Kidney tubule cell (primary cell): ENCODE measurements around the gene RELL1.
"Not testable (repeated sequence)": the region's sequence is repeated elsewhere in the genome, so short reads cannot be mapped to it uniquely, and the experiment has no call there.

ENCODE experiments used
- DNase-seq: peaks from one replicate; pipeline ENCODE4 v3.0.0-alpha.2; 2018; ENCODE audit warnings: low spot score

Gene RELL1

DNA sequence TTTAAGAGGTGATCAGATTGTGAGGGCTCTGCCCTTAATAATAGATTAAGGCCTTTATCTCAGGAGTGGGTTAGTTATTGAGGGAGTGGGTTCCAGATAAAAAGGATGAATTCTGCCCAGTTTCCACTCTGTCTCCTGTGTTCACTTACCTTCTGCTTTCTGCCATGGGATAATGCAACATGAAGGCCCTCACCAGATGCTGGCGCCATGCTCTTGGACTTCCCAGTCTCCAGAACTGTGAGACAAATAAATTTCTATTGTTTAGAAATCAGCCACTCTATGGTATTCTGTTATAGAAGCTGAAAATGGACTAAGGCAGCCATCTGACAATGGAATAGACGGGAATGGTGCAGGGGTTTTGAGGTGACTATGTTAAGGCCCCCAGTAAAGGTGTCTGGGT, 6.9 kb upstream of the RELL1 start:
- DNase-seq: no peak

DNA sequence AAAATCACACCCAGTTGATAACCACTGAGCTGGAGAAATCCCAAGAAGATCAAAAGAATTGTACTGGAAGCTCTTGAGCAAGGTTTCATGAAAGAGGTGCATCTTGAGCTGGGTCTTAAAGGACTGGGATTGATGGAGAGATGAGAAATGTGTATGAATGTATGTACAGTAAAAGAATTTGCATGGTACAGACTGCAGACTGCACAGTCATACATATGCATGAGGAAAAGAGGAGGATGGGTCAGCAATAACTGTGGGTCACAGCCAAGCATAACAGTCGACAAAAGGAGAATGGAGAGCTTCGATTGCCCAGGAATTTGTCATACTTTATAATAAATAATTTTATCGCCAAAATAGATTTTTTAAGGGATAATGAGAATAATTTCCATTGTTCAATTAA, 4.8 kb upstream of the RELL1 start:
- no peak for DNase-seq

DNA sequence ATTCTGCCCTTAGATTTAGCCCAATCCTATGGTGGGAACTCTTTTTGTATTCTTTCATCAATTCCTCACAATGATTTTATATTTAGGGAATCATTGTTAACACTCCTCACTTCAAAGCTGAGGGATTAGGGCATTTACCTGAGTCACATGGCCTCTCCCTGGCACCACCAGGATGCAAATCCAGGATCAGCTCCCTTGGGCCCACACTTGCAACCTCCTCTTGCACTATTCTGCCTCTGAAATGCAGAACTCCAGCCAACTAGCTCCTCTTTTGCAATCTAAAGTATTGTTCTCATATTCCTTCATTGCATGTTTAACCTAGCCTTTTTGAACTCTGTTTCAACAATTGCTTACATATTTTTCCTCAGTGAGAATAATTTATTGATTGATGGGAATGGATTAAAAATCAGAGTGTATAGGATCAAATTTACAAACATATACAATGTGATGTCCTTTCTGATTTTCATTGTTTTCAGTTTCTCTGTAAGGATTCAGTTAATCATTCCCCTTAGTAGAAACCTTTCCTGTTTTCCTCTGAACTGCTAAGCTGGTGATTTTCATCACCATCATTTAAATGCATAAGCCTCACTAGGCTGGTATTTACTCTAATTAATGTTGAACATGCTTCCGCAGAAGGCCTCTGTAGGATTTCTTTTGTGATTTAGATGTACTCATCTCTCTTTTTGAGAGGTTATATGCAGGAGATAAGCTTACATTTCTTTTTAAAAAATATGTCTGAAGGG, 3.3 kb upstream of the RELL1 start:
- DNase-seq: no peak

DNA sequence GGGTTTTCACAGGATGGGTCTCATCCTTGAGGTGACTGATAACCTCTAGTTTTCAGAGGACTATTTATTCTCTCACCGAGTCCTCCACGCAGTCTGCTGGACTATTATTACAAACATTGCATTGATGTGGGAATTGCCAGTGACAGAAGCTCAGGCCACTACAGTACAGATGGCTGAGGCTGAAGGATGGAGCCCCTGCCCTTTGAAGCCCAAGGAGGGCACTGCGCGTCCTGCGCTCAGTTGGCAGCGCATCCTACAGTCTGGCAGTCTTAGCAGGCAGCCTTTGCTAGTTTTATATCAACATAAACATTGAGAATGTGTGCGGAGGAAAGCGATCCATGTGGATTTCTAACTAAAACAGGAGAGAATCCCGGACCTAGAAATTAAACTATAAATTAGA, 1.5 kb upstream of the RELL1 start:
- DNase-seq: no peak

DNA sequence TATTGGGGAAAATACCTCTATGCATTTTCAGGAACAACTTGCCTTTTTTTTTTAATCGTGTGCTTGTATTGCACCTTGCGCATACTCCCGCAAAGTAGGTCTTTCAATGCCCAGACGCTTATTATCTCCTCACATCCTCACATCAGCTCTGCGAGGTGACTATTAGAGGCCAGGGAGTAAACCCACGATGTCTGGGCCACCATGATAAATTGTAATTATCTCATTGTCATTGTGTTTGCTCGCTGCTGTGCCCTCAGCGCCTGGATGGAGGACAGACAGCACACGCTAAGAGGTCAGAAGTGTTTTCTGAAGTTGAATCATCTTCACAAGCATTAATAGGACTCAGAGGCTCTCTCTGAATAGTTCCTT, 1.0 kb upstream of the RELL1 start:
- DNase-seq: no peak

DNA sequence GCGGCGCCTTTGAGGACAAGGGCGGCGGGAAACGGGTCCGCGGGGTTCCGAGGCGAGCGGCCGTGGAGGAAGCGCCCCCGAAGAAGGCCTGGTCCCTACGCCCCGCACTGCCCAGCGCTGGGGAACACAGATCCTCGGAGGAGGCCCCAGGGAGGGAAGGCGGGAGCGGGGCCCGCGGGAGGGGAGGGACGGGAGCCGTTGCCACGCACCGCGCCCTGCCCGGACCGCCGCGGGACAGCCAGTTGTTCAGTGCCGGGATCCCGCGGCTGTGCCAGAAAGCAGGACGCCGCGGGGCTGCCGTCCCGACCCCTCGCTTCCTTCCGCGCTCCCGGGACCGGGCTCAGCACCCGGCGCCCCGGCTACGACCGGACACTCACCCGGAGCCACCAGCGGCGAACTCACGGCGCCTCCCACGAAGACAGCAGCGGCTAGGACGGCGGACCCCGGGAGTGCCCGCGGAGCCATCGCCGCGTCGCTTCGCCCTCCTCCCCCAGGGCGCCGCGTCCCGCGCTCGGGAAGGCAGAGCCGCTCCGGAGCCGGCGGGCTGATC, 278 bp downstream of the RELL1 start:
- peak; percentile 33 for DNase-seq

DNA sequence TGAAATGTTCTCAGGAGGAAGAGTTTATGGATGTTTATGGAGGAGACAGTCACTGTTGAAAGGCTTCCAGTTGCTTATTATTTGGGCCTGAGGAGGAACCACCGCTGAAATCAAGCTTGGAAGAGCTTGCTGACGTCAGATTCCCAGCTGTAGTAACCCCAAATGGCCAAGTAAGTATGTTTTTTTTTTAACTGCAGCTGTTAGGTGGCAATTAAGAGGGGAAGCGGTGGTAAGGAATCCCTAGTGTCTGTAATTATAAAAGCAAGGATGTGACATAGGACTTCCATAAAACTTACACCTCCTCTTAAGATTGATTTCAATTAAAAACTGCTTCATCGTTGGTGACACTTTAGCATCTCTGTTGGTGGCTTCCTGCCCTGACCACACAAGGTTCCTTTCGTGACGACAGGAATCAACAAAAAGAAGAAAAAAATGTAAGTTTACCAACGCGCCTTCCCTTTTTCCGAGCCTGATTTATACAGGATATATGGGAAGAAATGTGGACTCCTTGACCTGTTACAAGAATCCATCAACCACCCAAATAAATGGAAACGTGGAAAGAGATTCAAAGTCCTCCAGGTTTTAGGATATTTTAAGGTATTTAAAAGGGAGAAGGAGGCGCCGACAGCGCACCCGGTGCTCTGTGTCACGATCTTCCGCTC, 884 bp downstream of the RELL1 start:
- DNase-seq: peak; percentile 25

DNA sequence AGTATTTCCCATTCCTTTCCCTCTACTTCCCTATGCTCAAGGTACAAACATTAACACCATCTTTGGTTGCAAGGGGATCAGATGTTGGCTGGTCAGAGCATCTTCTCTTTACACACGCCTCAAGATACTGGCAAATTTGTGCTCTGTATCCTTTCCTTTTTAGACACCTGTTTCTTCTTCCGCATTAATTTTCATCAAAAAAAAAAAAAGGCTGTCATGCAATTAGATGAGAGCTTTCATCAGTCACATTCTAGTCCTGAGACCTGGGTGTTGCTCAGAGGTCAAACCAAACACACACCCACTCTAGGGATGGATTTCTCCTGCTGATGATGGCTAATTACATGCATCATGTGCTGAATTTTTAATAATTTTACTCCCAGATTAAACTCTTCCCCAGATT, 2.0 kb downstream of the RELL1 start:
- DNase-seq: no peak

DNA sequence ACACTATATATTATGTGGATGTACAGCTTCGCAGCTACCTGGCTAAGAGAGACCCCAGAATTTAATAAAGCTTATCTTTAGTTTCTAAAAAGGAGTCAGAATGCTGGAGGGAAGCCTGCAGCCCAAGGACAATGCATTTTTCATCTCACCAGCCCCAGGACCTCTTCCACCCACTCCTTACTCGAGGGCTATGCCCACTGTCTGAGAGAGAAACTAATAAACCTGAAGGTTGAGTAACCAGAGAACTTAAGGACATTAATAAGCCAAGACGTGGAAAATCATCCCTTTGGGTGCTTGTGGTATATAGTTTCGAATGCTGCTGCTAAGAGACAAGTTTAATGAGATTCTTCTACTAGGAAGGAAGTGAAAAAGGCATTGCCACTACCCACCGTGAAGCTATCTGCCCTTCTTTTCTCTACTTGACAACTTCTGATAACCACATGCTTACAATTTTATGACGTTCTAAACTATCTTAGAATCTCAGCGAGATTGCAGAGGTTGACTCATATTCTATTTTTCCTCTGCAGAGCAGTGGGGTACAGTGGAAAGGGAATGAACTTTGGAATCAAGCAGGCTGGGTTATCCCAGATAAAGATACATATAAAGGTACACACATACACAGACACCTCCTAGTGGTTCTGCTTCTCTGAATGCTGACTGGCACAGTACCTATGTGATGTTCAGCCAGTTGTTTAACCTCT, 3.3 kb downstream of the RELL1 start:
- no peak for DNase-seq

DNA sequence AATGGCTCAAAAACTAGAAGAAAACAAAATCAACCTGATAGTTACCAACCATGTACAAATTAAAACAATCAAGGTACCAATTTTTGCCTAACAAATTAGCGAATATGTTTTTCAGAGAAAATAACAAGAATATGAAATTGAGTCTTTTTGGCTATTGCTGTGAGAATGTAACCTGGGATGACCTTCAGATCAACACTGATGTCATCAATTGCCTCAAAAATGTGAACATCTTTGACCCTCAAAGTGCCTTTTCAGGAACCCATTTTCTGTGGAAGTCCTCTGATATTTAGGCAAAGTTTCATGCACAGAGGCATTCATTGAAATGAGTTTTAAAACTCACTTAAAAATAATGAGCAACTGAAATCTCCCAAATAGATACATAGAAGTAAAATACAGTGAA, 6.1 kb downstream of the RELL1 start:
- no peak for DNase-seq

DNA sequence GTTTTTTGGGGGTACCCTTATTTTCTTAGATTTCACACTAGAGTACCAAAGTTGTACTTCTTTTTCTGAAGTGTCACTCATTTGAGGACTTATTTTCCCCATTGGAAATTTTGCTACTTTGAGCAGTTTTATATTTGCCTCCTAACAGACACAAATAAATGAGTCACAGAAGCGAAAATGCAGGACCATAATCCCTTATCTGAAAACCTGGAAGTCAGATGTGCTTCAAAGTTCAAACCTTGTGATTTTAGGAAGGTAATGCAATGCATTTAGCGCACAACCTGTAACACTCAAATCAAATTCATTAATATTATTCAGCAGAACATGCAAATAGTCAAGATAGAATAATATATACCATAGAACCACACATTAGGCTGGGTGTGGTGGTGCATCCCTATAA, 6.9 kb downstream of the RELL1 start:
- DNase-seq: no peak

DNA sequence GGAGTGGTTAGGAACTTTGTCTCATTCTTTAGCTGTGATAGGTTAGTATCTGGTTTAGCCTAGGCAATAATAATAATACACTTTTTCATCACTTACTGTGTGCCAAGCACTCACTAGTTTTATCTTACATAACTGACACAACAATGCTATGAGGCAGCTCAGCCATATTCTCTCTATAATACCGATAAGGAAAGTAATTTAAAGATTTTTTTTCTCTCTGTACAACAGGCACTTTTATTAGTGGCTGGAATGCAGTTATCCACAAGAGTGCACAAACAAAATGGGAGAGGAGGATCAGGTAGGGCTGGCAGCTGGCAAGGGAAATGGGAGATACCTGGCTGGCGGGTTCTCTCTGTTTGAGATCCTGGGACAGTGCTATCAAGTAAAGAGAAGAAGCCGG, 7.6 kb downstream of the RELL1 start:
- DNase-seq: no peak

DNA sequence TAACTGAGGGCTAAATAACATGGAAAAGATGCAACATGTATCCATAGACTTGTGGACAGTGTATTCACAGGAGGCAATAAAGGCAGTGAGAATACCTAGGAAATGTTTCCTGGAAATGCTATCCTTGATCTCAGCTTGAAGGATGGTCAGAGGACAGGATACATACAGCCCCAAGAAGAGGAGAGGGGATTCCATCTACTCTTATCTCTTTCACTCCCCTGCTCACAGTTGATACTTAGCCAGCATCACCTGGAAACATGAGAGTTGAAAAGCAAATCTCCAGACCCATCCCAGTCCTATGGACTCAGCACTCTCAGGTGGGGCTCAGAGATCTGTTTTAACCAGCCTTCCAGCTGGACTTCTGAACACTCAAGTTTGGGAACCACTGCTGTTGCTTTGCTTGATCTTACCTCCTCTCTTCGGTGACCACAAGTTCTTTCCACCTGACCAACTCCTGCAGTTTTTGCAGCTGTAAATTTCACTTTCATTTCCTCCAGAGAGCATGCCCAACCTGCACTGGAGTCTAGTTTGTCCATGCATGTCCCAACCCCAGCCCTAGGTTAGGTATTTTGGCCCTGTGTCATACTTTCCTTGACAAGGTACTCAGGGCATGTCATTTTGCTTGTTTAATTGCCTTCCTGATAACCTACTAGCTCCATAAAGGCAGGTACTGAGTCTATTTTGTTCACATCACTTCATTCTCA, 10.4 kb downstream of the RELL1 start:
- peak; percentile 86 for DNase-seq

DNA sequence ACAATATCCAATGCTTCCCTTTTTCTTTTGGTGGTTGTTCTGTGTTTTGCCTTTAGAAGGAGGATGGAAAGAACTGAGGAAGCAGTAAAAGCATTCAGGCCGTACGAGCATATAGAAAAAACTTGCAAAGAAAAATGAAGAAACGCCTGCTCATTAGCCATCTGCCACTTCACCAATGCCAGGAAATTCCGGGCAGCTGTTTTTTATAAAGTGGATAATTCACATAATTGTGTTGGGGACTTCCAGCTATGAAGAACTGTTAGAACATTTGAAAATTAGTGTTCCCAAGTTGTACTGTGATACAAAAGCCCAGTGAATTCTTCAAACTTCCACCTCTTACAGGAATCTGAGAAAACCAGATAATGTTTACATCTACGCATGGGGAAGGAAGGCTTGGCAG, 11.7 kb downstream of the RELL1 start:
- DNase-seq: peak; percentile 41

DNA sequence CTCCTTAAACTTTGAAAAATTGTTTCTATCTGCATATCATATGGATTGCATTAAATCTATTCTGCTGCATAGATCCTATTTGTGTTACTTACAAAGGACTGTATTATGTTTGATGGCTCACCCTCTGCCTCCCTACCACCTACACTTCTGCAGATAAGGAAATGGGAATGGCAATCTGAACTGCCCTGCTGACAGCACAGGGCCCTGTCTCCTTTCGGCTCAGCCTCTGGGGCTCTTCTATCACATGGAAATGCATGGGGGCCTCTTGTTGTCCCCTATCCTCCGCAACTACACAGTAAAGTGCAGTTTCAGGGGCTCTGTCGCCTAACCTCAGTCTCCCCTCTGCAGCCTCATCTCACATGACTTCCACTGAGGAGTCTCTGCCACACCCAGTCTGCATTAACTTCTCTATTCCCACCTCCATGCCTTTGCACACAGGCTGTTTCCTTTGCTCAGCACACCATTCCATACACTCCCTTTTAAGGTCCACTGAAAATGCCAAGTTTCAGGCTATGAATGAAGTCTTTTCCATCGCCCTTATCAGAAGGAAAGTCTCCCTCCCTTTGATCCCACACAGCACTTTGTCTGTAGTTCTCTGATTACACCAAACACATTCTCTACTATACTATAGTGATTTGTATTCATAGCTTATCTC, 12.5 kb downstream of the RELL1 start:
- no peak for DNase-seq

DNA sequence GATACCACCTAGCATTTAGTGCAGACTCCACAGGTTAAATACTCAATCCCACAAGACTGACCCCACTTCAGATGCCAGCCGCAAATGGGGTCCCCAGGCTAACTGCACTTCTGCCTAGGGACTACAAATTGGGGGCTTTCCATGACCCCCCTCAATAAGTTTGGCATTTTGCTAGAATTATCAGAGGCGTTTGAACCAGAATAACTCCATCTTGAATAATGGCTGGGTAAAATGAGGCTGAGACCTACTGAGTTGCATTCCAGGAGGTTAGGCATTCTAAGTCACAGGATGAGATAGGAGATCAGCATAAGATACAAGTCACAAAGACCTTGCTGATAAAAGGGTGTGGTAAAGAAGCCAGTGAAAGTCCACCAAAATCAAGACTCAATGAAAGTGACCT, 15.1 kb downstream of the RELL1 start:
- no peak for DNase-seq

DNA sequence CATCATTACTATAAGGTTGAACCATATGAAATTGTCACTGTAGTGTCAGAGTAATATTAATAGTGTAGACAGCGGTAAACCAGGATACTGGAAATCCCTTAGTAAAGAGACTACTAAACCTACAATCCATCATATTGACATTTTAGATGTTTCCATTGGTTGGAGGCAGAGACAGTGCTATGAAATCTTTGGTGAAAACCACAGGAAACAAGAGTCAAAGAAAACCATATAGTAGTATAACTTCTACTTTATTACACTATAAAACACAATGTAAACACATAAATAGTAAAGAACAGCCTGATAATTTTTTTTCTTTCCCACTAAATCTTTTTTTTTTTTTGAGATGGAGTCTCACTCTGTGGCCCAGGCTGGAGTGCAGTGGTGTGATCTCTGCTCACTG, 15.9 kb downstream of the RELL1 start:
- DNase-seq: no peak

DNA sequence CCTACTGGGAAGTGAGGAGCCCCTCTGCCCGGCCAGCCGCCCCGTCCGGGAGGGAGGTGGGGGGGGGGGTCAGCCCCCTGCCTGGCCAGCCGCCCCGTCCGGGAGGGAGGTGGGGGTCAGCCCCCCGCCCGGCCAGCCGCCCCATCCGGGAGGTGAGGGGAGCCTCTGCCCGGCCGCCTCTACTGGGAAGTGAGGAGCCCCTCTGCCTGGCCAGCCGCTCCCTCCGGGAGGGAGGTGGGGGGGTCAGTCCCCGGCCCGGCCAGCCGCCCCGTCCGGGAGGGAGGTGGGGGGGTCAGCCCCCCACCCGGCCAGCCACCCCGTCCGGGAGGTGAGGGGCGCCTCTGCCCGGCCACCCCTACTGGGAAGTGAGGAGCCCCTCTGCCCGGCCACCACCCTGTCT, 17.1 kb downstream of the RELL1 start:
- DNase-seq: not testable (repeated sequence)

DNA sequence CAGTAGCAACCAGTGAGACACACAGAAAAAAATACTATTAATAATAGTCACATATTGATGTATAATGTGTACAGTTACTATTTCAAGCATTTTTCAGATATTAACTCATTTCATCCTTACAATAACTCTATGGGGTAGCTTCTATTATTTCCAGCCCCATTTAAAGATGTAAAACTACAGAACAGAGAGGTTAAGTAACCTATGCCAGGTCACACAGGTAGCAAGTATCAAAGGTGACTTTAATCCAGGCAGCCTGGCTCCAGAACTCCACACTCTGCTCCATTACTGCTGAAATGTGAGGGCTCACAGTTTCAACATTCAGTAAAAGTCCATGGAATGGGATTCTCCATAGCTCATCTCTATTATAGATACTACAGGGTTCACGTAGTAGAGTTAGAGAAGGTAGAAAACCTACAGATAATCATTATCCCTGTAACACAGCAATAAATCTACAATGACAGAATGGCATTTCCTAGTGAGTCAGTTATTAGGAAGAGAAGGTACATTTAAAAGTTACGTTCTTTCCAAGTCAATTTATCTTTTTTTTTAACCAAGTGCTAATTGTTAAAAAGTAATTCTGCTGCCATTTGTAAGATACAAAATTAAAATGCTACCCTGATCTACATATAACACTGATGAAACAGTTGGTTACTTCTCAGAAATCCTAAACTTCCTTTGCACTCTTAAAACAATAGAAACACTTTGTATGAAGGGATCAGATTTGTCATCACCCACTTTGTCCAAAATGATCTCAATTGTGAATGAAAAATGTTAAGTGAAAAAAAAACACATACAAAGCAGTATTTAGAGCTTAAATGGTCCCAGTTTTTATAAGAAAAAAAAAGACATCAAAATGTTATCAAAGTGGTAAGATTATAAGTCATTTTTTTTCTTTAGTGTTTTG, 18.7 kb downstream of the RELL1 start:
- DNase-seq: peak; percentile 41

DNA sequence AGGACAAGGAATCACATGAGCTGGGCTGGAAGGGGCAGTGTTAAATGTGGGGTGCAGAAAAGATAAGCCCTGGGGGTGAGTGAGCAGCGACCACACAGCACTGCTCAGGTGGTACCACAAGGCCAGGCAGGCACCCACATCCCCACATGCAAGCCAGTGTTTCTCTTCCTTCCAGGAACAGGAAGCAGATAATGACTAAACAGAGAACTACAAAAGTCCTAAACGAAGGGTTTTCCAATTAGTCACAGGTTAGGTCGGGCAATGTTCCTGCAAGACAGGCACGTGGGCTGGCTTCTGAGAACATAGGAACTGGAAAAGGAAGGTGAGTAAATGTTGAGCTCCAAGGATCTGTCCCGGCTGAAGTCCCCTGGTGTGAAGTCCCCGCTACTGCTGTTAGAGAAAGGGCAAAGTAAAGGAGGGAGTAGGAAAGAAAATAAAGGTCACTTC, 19.5 kb downstream of the RELL1 start:
- peak; percentile 98 for DNase-seq
